Hepatocyte (in vitro differentiated cells): ENCODE measurements around the gene YIPF5.

Experiments used
- CTCF ChIP-seq: fragments of 200-600 bp; sonication (generic); IDR thresholded peaks from 2 replicates; pipeline ENCODE4 v1.5.1; 2016; ENCODE audit warnings: antibody characterized with exemption, mild to moderate bottlenecking; ENCODE audit not compliant: poor library complexity
- EZH2 ChIP-seq: fragments of 200-600 bp; sonication (generic); IDR thresholded peaks from 2 replicates; pipeline ENCODE4 v1.6.1; 2016; ENCODE audit warnings: antibody characterized with exemption, mild to moderate bottlenecking, borderline replicate concordance
- EZH2phosphoT487 ChIP-seq: fragments of 200-600 bp; sonication (generic); IDR thresholded peaks from one replicate; pipeline ENCODE4 v1.6.1; 2018; ENCODE audit warnings: antibody characterized with exemption, mild to moderate bottlenecking, low read depth, moderate library complexity; ENCODE audit not compliant: unreplicated experiment, severe bottlenecking

- TF ChIP-seq CTCF = no peak
- no peak for TF ChIP-seq EZH2
- TF ChIP-seq EZH2phosphoT487 = no peak
Observed at GRCh38 chr5:144202072-144202471, 31.6 kb upstream of the YIPF5 start.
